Gastrocnemius medialis (tissue), 4 donors: Measurements from ENCODE around the gene RHEB. TPM values are rescaled to one million over a fixed set of nuclear protein-coding genes. Genes with fewer than 3 reads are reported as not detected.

ENCODE experiments used
- ATAC-seq, 2 donors: fragments of 150-250 bp; one replicate each; pipeline ENCODE4 v1.9.1; 2016
- DNase-seq, 2 donors: peaks; one replicate each; pipeline ENCODE4 v3.0.0-alpha.2; 2019
- H3K27ac ChIP-seq, 4 donors: fragments of 200-600 bp; sonication (generic); 1 replicate in 1 of 4; 2 replicates in 3 of 4; pipeline ENCODE4 v1.5.1; 2016 to 2018; ENCODE audit warnings: mild to moderate bottlenecking in 2 of 4, moderate library complexity in 1 of 4
- H3K27me3 ChIP-seq, 3 donors: fragments of 200-600 bp; sonication (generic) in 2 of 3; 1 replicate in 1 of 3; 2 replicates in 2 of 3; pipeline versions ENCODE4 v1.5.1 to v1.6.0; 2016 to 2019; ENCODE audit warnings: mild to moderate bottlenecking in 1 of 3, moderate library complexity in 1 of 3
- H3K36me3 ChIP-seq, 2 donors: fragments of 200-600 bp; sonication (generic) in 1 of 2; one replicate each; pipeline ENCODE4 v1.5.1; 2017 to 2018
- H3K4me1 ChIP-seq, 2 donors: fragments of 200-600 bp; sonication (generic) in 1 of 2; one replicate each; pipeline ENCODE4 v1.5.1; 2016 to 2017; ENCODE audit warnings: mild to moderate bottlenecking in 2 of 2
- H3K4me3 ChIP-seq, 4 donors: fragments of 200-600 bp; sonication (generic) in 3 of 4; 1 replicate in 1 of 4; 2 replicates in 3 of 4; pipeline ENCODE4 v1.5.1; 2016 to 2019; ENCODE audit warnings: mild to moderate bottlenecking in 2 of 4
- H3K9me3 ChIP-seq, 3 donors: fragments of 200-600 bp; sonication (generic) in 2 of 3; 1 replicate in 1 of 3; 2 replicates in 2 of 3; pipeline ENCODE4 v1.5.1; 2016 to 2019
- CTCF ChIP-seq, 5 experiments: fragments of 450-650 bp in 3 of 5; fragments of 200-600 bp in 2 of 5; sonication (generic) in 2 of 5; IDR thresholded peaks in 4 of 5; conservative IDR thresholded peaks in 1 of 5; 1 replicate in 4 of 5; 2 replicates in 1 of 5; pipeline ENCODE4 v1.5.1; 2016 to 2019; ENCODE audit warnings: antibody characterized with exemption in 5 of 5, mild to moderate bottlenecking in 3 of 5, moderate library complexity in 3 of 5
- POLR2A ChIP-seq, 2 donors: fragments of 450-650 bp; IDR thresholded peaks; one replicate each; pipeline ENCODE4 v1.6.1; 2017; ENCODE audit warnings: antibody characterized with exemption in 2 of 2, mild to moderate bottlenecking in 2 of 2, moderate library complexity in 2 of 2
- in situ Hi-C, 4 donors: fragments of 200-750 bp; cut with MboI; loops; one replicate each; pipeline versions ENCODE4 v1.15.0 to v1.8.0; 2017; ENCODE audit warnings: low sequenced_read_pairs in 4 of 4
- intact Hi-C: fragments of 100-400 bp; cut with DNase I; formaldehyde crosslinking; loops from one replicate; pipeline ENCODE4 v1.15.1; 2023; ENCODE audit warnings: low total_unique reads
- total RNA-seq, 4 donors: library from RNA; depleted of rRNA; stranded (reverse); fragments of >200 nt; gene quantifications; one replicate each; pipeline versions ENCODE4 v1.1.0 to v1.2.3, GENCODE V29; 2016

RHEB gene
- total RNA-seq, 4 donors from 2014 or later: 93.2 to 159 (median 124) TPM

- no peaks in the 10 kb centered on the region for H3K36me3 ChIP-seq
- TF ChIP-seq CTCF (IDR thresholded peaks at IDR 0.05 in 4 of 5, conservative IDR thresholded peaks at IDR 0.05 in 1 of 5) (no peak), POLR2A (IDR thresholded peaks at IDR 0.05) (no peak)
- in situ Hi-C loops (loop anchor here in 2 of 4 donors (5.0 to 25.0 kb wide), 2 partner anchors 86 to 284 kb away; no protein-coding TSS in a partner anchor), intact Hi-C loops (no loop called here)
- H3K4me1 ChIP-seq: peaks cover 0 to 7% of the 10 kb centered on the region in 2 donors
- H3K27me3 ChIP-seq: no peaks in the 10 kb centered on the region
- no peak overlapping the region for H3K27ac ChIP-seq
- no peak overlapping the region for H3K4me3 ChIP-seq
- no peaks in the 10 kb centered on the region for H3K9me3 ChIP-seq
- ATAC-seq (no peak), DNase-seq (peak in 1 of 2 donors; percentile 9)
Observed at GRCh38 chr7:151452680-151453325, 66.9 kb downstream of the RHEB start.

GRCh38 chr7:151451626-151452571, 67.8 kb downstream of the RHEB start:
- H3K27me3 ChIP-seq: no peaks in the 10 kb centered on the region
- in situ Hi-C loops: loop anchor here in 2 of 4 donors (5.0 to 25.0 kb wide), 2 partner anchors 85 to 285 kb away; no protein-coding TSS in a partner anchor
- H3K36me3 ChIP-seq: no peaks in the 10 kb centered on the region
- ATAC-seq: no peak
- H3K4me3 ChIP-seq: no peak overlapping the region
- H3K9me3 ChIP-seq: no peaks in the 10 kb centered on the region
- intact Hi-C loops: no loop called here
- H3K4me1 ChIP-seq: peaks cover 0 to 7% of the 10 kb centered on the region in 2 donors
- no peak overlapping the region for H3K27ac ChIP-seq
- TF ChIP-seq CTCF (IDR thresholded peaks at IDR 0.05 in 4 of 5, conservative IDR thresholded peaks at IDR 0.05 in 1 of 5): no peak
- TF ChIP-seq POLR2A (IDR thresholded peaks at IDR 0.05): no peak
- DNase-seq: peak in 1 of 2 donors; percentile 8

- intact Hi-C loops: no loop called here
- Histone ChIP-seq H3K36me3 (no peaks in the 10 kb centered on the region), H3K27ac (no peak overlapping the region), H3K4me1 (peaks cover 0 to 7% of the 10 kb centered on the region in 2 donors), H3K9me3 (no peaks in the 10 kb centered on the region), H3K4me3 (no peak overlapping the region), H3K27me3 (no peaks in the 10 kb centered on the region)
- DNase-seq: peak in 1 of 2 donors; percentile 4
- in situ Hi-C loops: loop anchor here in 2 of 4 donors (5.0 to 25.0 kb wide), 2 partner anchors 84 to 286 kb away; no protein-coding TSS in a partner anchor
- TF ChIP-seq POLR2A (IDR thresholded peaks at IDR 0.05): no peak
- TF ChIP-seq CTCF (IDR thresholded peaks at IDR 0.05 in 4 of 5, conservative IDR thresholded peaks at IDR 0.05 in 1 of 5): no peak
- no peak for ATAC-seq
Observed at GRCh38 chr7:151451156-151451555, 68.5 kb downstream of the RHEB start.

GRCh38 chr7:151449990-151450389, 69.7 kb downstream of the RHEB start:
- Histone ChIP-seq H3K4me1 (peaks cover 0 to 7% of the 10 kb centered on the region in 2 donors), H3K27ac (no peak overlapping the region), H3K4me3 (no peak overlapping the region), H3K27me3 (no peaks in the 10 kb centered on the region), H3K36me3 (no peaks in the 10 kb centered on the region), H3K9me3 (no peaks in the 10 kb centered on the region)
- ATAC-seq (no peak), DNase-seq (peak in 1 of 2 donors; percentile 3)
- intact Hi-C loops (loop anchor here (5.0 kb wide), 1 partner anchor 133 kb away; no protein-coding TSS in a partner anchor), in situ Hi-C loops (loop anchor here (5.0 to 25.0 kb wide), 2 partner anchors 83 to 287 kb away; no protein-coding TSS in a partner anchor)
- no peak for TF ChIP-seq POLR2A (IDR thresholded peaks at IDR 0.05)
- TF ChIP-seq CTCF (IDR thresholded peaks at IDR 0.05 in 4 of 5, conservative IDR thresholded peaks at IDR 0.05 in 1 of 5): no peak
